Fibroblast of skin of left quadriceps (primary cell): Measurements from ENCODE around the gene DENND4A.

ENCODE experiments used
- DNase-seq, 2 experiments: peaks; one replicate each; pipeline ENCODE4 v3.0.0-alpha.2; 2013; ENCODE audit warnings: low read depth in 2 of 2

The DENND4A gene

GRCh38 chr15:65666257-65666656, 125.8 kb downstream of the DENND4A start:
- DNase-seq: no peak

- no peak for DNase-seq
Observed at GRCh38 chr15:65663521-65663920, 128.6 kb downstream of the DENND4A start.

GRCh38 chr15:65660927-65661326, 131.2 kb downstream of the DENND4A start:
- no peak for DNase-seq

- DNase-seq: no peak
Observed at GRCh38 chr15:65659502-65660052, 132.5 kb downstream of the DENND4A start.

- DNase-seq: no peak
Observed at GRCh38 chr15:65655457-65655856, 136.6 kb downstream of the DENND4A start.

- peak; percentile 4 to 9 for DNase-seq
Observed at GRCh38 chr15:65655026-65655425, 137.1 kb downstream of the DENND4A start.

GRCh38 chr15:65653801-65654521, 138.1 kb downstream of the DENND4A start:
- no peak for DNase-seq

- peak in 1 of 2 experiments; percentile 12 for DNase-seq
Observed at GRCh38 chr15:65653341-65653740, 138.8 kb downstream of the DENND4A start.

GRCh38 chr15:65651831-65652749, 140.0 kb downstream of the DENND4A start:
- DNase-seq: no peak

- no peak for DNase-seq
Observed at GRCh38 chr15:65651042-65651322, 141.1 kb downstream of the DENND4A start.

- no peak for DNase-seq
Observed at GRCh38 chr15:65650312-65651041, 141.6 kb downstream of the DENND4A start.

GRCh38 chr15:65646486-65646885, 145.6 kb downstream of the DENND4A start:
- DNase-seq: peak; percentile 24 to 31

- no peak for DNase-seq
Observed at GRCh38 chr15:65645392-65645791, 146.7 kb downstream of the DENND4A start.

GRCh38 chr15:65644282-65644681, 147.8 kb downstream of the DENND4A start:
- no peak for DNase-seq

- no peak for DNase-seq
Observed at GRCh38 chr15:65642594-65642993, 149.5 kb downstream of the DENND4A start.

GRCh38 chr15:65641768-65642475, 150.2 kb downstream of the DENND4A start:
- no peak for DNase-seq

- DNase-seq: no peak
Observed at GRCh38 chr15:65639509-65639908, 152.6 kb downstream of the DENND4A start.

GRCh38 chr15:65638681-65639089, 153.4 kb downstream of the DENND4A start:
- peak; percentile 68 to 73 for DNase-seq

- no peak for DNase-seq
Observed at GRCh38 chr15:65638109-65638508, 154.0 kb downstream of the DENND4A start.

- no peak for DNase-seq
Observed at GRCh38 chr15:65634356-65634755, 157.7 kb downstream of the DENND4A start.

- DNase-seq: no peak
Observed at GRCh38 chr15:65633752-65634151, 158.3 kb downstream of the DENND4A start.
